ENCODE data around the gene FOXN3.

DNA sequence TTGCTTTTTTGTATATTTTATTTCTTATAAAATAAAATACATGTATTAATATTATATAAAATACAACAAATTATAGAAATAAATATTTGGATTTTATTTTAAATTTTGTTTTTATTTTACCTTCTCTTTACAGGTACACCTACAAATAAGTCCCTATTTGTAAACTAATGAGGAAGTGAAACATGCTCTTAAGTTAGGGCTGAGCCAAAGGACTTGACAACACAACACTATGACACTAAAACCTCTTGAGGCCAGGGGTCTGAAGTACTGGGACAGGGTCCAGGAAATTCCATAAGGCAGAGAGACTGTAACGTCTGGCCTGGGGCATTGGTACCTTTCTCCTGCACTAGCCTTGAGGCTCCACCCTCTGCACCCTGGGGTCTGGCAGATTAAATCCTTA lies 293.2 kb downstream of the FOXN3 start:
- TF ChIP-seq, protein P1, sequence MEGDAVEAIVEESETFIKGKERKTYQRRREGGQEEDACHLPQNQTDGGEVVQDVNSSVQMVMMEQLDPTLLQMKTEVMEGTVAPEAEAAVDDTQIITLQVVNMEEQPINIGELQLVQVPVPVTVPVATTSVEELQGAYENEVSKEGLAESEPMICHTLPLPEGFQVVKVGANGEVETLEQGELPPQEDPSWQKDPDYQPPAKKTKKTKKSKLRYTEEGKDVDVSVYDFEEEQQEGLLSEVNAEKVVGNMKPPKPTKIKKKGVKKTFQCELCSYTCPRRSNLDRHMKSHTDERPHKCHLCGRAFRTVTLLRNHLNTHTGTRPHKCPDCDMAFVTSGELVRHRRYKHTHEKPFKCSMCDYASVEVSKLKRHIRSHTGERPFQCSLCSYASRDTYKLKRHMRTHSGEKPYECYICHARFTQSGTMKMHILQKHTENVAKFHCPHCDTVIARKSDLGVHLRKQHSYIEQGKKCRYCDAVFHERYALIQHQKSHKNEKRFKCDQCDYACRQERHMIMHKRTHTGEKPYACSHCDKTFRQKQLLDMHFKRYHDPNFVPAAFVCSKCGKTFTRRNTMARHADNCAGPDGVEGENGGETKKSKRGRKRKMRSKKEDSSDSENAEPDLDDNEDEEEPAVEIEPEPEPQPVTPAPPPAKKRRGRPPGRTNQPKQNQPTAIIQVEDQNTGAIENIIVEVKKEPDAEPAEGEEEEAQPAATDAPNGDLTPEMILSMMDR (IDR thresholded peaks at IDR 0.05): no peak
- TF ChIP-seq POLR2A (IDR thresholded peaks at IDR 0.05): no peak
